Measurements from ENCODE around the gene PHYH. TPM values are rescaled to one million over a fixed set of nuclear protein-coding genes. Genes with fewer than 3 reads are reported as not detected.

Gene PHYH
- total RNA-seq, 1 donor from 2014 or later = 19.9 TPM

GRCh38 chr10:13328613-13329012, 28.7 kb upstream of the PHYH start:
- Mint-ChIP-seq H3K27me3 (no peaks in the 10 kb centered on the region), H3K4me1 (ENCODE audit: low read depth) (no peaks in the 10 kb centered on the region), H3K36me3 (ENCODE audit: insufficient read depth) (peaks cover 55% of the 10 kb centered on the region), H3K9me3 (ENCODE audit: low read depth) (no peaks in the 10 kb centered on the region), H3K4me3 (ENCODE audit: low read depth) (no peak overlapping the region), H3K27ac (no peak overlapping the region)
- TF ChIP-seq CTCF (IDR thresholded peaks at IDR 0.05; ENCODE audit: unreplicated experiment) = no peak
- no peak for DNase-seq (ENCODE audit: low spot score, unreplicated experiment)

GRCh38 chr10:13328126-13328525, 28.3 kb upstream of the PHYH start:
- DNase-seq (ENCODE audit: low spot score, unreplicated experiment) = no peak
- no peaks in the 10 kb centered on the region for H3K9me3 Mint-ChIP-seq (ENCODE audit: low read depth)
- no peaks in the 10 kb centered on the region for H3K27me3 Mint-ChIP-seq
- H3K36me3 Mint-ChIP-seq (ENCODE audit: insufficient read depth) = peaks cover 53% of the 10 kb centered on the region
- no peaks in the 10 kb centered on the region for H3K4me1 Mint-ChIP-seq (ENCODE audit: low read depth)
- no peak overlapping the region for H3K27ac Mint-ChIP-seq
- no peak for TF ChIP-seq CTCF (IDR thresholded peaks at IDR 0.05; ENCODE audit: unreplicated experiment)
- no peak overlapping the region for H3K4me3 Mint-ChIP-seq (ENCODE audit: low read depth)

GRCh38 chr10:13327534-13327933, 27.7 kb upstream of the PHYH start:
- TF ChIP-seq CTCF (IDR thresholded peaks at IDR 0.05; ENCODE audit: unreplicated experiment) = no peak
- DNase-seq (ENCODE audit: low spot score, unreplicated experiment) = no peak
- Mint-ChIP-seq H3K27ac (peak overlapping the region; percentile 85), H3K4me1 (ENCODE audit: low read depth) (no peaks in the 10 kb centered on the region), H3K9me3 (ENCODE audit: low read depth) (no peaks in the 10 kb centered on the region), H3K27me3 (no peaks in the 10 kb centered on the region), H3K36me3 (ENCODE audit: insufficient read depth) (peaks cover 56% of the 10 kb centered on the region), H3K4me3 (ENCODE audit: low read depth) (no peak overlapping the region)

GRCh38 chr10:13322615-13323148, 22.8 kb upstream of the PHYH start:
- Mint-ChIP-seq H3K36me3 (ENCODE audit: insufficient read depth) (peaks cover 38% of the 10 kb centered on the region), H3K27me3 (no peaks in the 10 kb centered on the region), H3K4me1 (ENCODE audit: low read depth) (no peaks in the 10 kb centered on the region), H3K27ac (no peak overlapping the region), H3K4me3 (ENCODE audit: low read depth) (no peak overlapping the region), H3K9me3 (ENCODE audit: low read depth) (no peaks in the 10 kb centered on the region)
- TF ChIP-seq CTCF (IDR thresholded peaks at IDR 0.05; ENCODE audit: unreplicated experiment) = no peak
- DNase-seq (ENCODE audit: low spot score, unreplicated experiment) = no peak

GRCh38 chr10:13321576-13321975, 21.7 kb upstream of the PHYH start:
- DNase-seq (ENCODE audit: low spot score, unreplicated experiment) = no peak
- H3K9me3 Mint-ChIP-seq (ENCODE audit: low read depth) = no peaks in the 10 kb centered on the region
- H3K4me1 Mint-ChIP-seq (ENCODE audit: low read depth) = no peaks in the 10 kb centered on the region
- no peak for TF ChIP-seq CTCF (IDR thresholded peaks at IDR 0.05; ENCODE audit: unreplicated experiment)
- peaks cover 37% of the 10 kb centered on the region for H3K36me3 Mint-ChIP-seq (ENCODE audit: insufficient read depth)
- H3K27ac Mint-ChIP-seq = peak overlapping the region; percentile 7
- no peak overlapping the region for H3K4me3 Mint-ChIP-seq (ENCODE audit: low read depth)
- no peaks in the 10 kb centered on the region for H3K27me3 Mint-ChIP-seq
